Ishikawa (cell line): ENCODE data around the gene PDS5B.

Source experiments
- CEBPB ChIP-seq: IDR thresholded peaks from 2 replicates; pipeline ENCODE4 v1.6.1; 2012
- CREB1 ChIP-seq: IDR thresholded peaks from 2 replicates; pipeline ENCODE4 v1.6.1; 2012; ENCODE audit warnings: low read depth
- EGR1 ChIP-seq: IDR thresholded peaks from 2 replicates; pipeline ENCODE4 v1.6.1; 2012
- EP300 ChIP-seq: IDR thresholded peaks from 2 replicates; pipeline ENCODE4 v1.6.1; 2012; ENCODE audit warnings: borderline replicate concordance
- FOXM1 ChIP-seq: IDR thresholded peaks from 2 replicates; pipeline ENCODE4 v1.6.1; 2012; ENCODE audit warnings: low read depth, borderline replicate concordance
- NFIC ChIP-seq: IDR thresholded peaks from 2 replicates; pipeline ENCODE4 v1.6.1; 2012
- RAD21 ChIP-seq: IDR thresholded peaks from 2 replicates; pipeline ENCODE4 v1.6.1; 2012; ENCODE audit warnings: low read depth
- REST ChIP-seq: IDR thresholded peaks from 2 replicates; pipeline ENCODE4 v1.6.1; 2012; ENCODE audit warnings: low read depth, mild to moderate bottlenecking
- TAF1 ChIP-seq: IDR thresholded peaks from 2 replicates; pipeline ENCODE4 v1.6.1; 2012; ENCODE audit warnings: low read depth, mild to moderate bottlenecking
- TCF12 ChIP-seq: IDR thresholded peaks from 2 replicates; pipeline ENCODE4 v1.6.1; 2012; ENCODE audit warnings: low read depth
- TEAD4 ChIP-seq: IDR thresholded peaks from 2 replicates; pipeline ENCODE4 v1.6.1; 2012
- YY1 ChIP-seq: IDR thresholded peaks from 2 replicates; pipeline ENCODE4 v1.6.1; 2012; ENCODE audit warnings: low read depth
- ZBTB7A ChIP-seq: IDR thresholded peaks from 2 replicates; pipeline ENCODE4 v1.6.1; 2012; ENCODE audit warnings: low read depth
- TF ChIP-seq, protein P1 (sequence below): IDR thresholded peaks from 2 replicates; pipeline ENCODE4 v1.6.1; 2012
- TF ChIP-seq, protein P2 (sequence below): IDR thresholded peaks from 2 replicates; pipeline ENCODE4 v1.6.1; 2012

Gene PDS5B

DNA sequence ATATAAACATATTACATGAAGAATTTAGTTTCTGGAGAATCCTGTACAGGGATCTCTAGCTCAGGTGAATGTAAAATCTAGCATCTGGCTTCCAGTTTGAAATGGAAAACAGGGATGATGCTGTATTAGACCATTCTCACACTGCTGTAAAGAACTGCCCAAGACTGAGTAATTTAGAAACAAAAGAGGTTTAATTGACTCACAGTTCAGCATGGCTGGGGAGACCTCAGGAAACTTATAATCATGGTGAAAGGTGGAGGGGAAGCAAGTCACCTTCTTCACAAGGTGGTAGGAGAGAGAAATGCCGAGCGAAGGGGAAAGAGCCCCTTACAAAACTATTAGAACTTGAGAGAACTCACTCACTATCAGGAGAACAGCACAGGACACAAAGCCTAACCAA lies 30.6 kb upstream of the PDS5B start:
- TF ChIP-seq, protein P1, sequence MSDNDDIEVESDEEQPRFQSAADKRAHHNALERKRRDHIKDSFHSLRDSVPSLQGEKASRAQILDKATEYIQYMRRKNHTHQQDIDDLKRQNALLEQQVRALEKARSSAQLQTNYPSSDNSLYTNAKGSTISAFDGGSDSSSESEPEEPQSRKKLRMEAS: no peak
- TF ChIP-seq EP300 (no peak), TEAD4 (no peak), EGR1 (no peak), TAF1 (no peak), NFIC (no peak), REST (no peak)

GRCh38 chr13:32577032-32577431 lies 9.2 kb upstream of the PDS5B start:
- no peak for TF ChIP-seq ZBTB7A
- TF ChIP-seq EP300: no peak
- TF ChIP-seq NFIC: no peak
- TF ChIP-seq YY1: no peak
- TF ChIP-seq CEBPB: no peak
- TF ChIP-seq, protein P1: no peak
- no peak for TF ChIP-seq REST
- no peak for TF ChIP-seq CREB1

GRCh38 chr13:32581177-32581786 lies 5.0 kb upstream of the PDS5B start:
- TF ChIP-seq, protein P2, sequence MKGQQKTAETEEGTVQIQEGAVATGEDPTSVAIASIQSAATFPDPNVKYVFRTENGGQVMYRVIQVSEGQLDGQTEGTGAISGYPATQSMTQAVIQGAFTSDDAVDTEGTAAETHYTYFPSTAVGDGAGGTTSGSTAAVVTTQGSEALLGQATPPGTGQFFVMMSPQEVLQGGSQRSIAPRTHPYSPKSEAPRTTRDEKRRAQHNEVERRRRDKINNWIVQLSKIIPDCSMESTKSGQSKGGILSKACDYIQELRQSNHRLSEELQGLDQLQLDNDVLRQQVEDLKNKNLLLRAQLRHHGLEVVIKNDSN: no peak
- peak; percentile 41; the same call in 1 of the 2 replicates for TF ChIP-seq RAD21

- no peak for TF ChIP-seq TCF12
- TF ChIP-seq REST: no peak
- TF ChIP-seq, protein P1: no peak
- TF ChIP-seq NFIC: no peak
- TF ChIP-seq EP300: no peak
- no peak for TF ChIP-seq YY1
- TF ChIP-seq ZBTB7A: no peak
- no peak for TF ChIP-seq CREB1
- no peak for TF ChIP-seq CEBPB
- TF ChIP-seq FOXM1: no peak
These were observed 4.0 kb upstream of the PDS5B start for GRCh38 chr13:32582281-32582680.

DNA sequence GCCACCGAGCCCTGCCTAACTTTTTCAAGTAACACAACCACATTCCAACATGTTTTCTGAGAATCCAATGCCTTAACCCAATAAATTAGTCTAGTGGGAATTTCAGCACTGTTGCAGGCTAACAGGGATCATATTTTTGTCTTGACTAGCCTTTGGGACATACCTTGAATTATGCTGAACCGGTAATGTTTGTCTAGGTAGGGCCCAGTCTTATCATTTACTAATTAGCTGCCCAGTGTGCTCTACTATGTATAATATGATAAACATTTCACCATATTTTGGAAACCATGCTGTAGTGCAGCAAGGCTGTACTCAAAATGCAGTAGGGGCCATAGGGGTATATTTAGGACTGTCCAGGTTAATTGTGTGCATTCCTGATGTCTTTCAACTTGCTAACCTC lies 3.3 kb upstream of the PDS5B start:
- TF ChIP-seq NFIC (no peak), YY1 (no peak)

GRCh38 chr13:32585550-32586079 lies 637 bp upstream of the PDS5B start:
- no peak for TF ChIP-seq CEBPB
- peak; percentile 40; the same call in 1 of the 2 replicates for TF ChIP-seq TEAD4
